Neural progenitor cell (in vitro differentiated cells): ENCODE measurements around the gene ERO1B.
"Not testable (repeated sequence)": the region's sequence is repeated elsewhere in the genome, so short reads cannot be mapped to it uniquely, and the experiment has no call there.

Experiments used
- CTCF ChIP-seq: fragments of 200-600 bp; sonication (generic); IDR thresholded peaks from 2 replicates; pipeline ENCODE4 v1.5.1; 2017; ENCODE audit warnings: antibody characterized with exemption, mild to moderate bottlenecking
- EZH2phosphoT487 ChIP-seq: fragments of 200-600 bp; sonication (generic); IDR thresholded peaks from 2 replicates; pipeline ENCODE4 v1.6.1; 2017; ENCODE audit warnings: antibody characterized with exemption

GRCh38 chr1:236314050-236314449 is 32.3 kb upstream of the ERO1B start:
- TF ChIP-seq CTCF, EZH2phosphoT487: not testable (repeated sequence)
